H1 (cell line): ENCODE data around the gene SMURF2. TPM values are rescaled to one million over a fixed set of nuclear protein-coding genes. Genes with fewer than 3 reads are reported as not detected.

Experiments used
- ASH2L ChIP-seq: fragments of 200-600, 300-600 bp; sonication (generic); IDR thresholded peaks from one replicate; pipeline ENCODE4 v1.7.1; 2017; ENCODE audit warnings: low read length
- BACH1 ChIP-seq: IDR thresholded peaks from 2 replicates; pipeline ENCODE4 v1.6.1; 2012; ENCODE audit warnings: low read length, improper control_type of control experiment
- CBX8 ChIP-seq: fragments of 300-800, 300-1000 bp; sonication (generic); IDR thresholded peaks from 2 replicates; pipeline ENCODE4 v1.7.1; 2016; ENCODE audit warnings: low read depth, low read length, borderline replicate concordance
- CHD7 ChIP-seq: fragments of 300-600 bp; sonication (generic); IDR thresholded peaks from 2 replicates; pipeline ENCODE4 v1.7.1; 2012; ENCODE audit warnings: low read length, moderate library complexity, mild to moderate bottlenecking, inconsistent platforms; ENCODE audit not compliant: insufficient replicate concordance
- GABPA ChIP-seq: IDR thresholded peaks from 2 replicates; pipeline ENCODE4 v1.6.1; 2011; ENCODE audit warnings: mild to moderate bottlenecking, low read length, moderate library complexity, borderline replicate concordance; ENCODE audit not compliant: insufficient read depth
- MAX ChIP-seq: IDR thresholded peaks from 2 replicates; pipeline ENCODE4 v1.6.1; 2012; ENCODE audit warnings: inconsistent platforms
- RBBP5 ChIP-seq: IDR thresholded peaks from 2 replicates; pipeline ENCODE4 v1.7.1; 2012; ENCODE audit warnings: low read depth, mild to moderate bottlenecking, inconsistent platforms, low read length, moderate library complexity, borderline replicate concordance
- SIN3A ChIP-seq, 2 experiments: IDR thresholded peaks in 1 of 2; conservative IDR thresholded peaks in 1 of 2; 2 replicates each; pipeline ENCODE4 v1.6.1; 2011 to 2012; ENCODE audit warnings: low read length in 2 of 2, improper control_type of control experiment in 1 of 2, low read depth in 1 of 2, mild to moderate bottlenecking in 1 of 2
- TAF7 ChIP-seq: optimal IDR thresholded peaks from 2 replicates; pipeline ENCODE3; 2011; ENCODE audit warnings: low read depth, mild to moderate bottlenecking, inconsistent platforms, low read length, moderate library complexity, borderline replicate concordance
- polyA plus RNA-seq, 7 experiments: library from polyadenylated mRNA; depleted of rRNA in 3 of 7; stranded (reverse) in 5 of 7; unstranded in 2 of 7; fragments of >200 nt in 5 of 7; fragments of 200-250 nt in 2 of 7; gene quantifications; 1 replicate in 5 of 7; 2 replicates in 1 of 7; 4 replicates in 1 of 7; pipeline versions ENCODE4 v1.2.1 to v1.2.3, GENCODE V29; 2011 to 2013; ENCODE audit warnings: missing spikeins in 2 of 7, mixed read lengths in 2 of 7
- total RNA-seq: library from RNA; stranded (reverse); fragmentation: NEBNext Ultra II Directional; extraction: Animal tissue kit (Norgen Biotek cat#: 25700); gene quantifications from 2 replicates; pipeline ENCODE4 v1.2.1, GENCODE V29; 2021

The SMURF2 gene
- total and polyA plus RNA-seq, 2 of the 8 experiments (the other 6 are each of a cell fraction or from before 2014, with no cell fraction given): 7.2 to 29.2 TPM

- TF ChIP-seq CHD7 (no peak), TAF7 (no peak), MAX (peak; percentile 93), ASH2L (peak; percentile 38), CBX8 (no peak), SIN3A (conservative IDR thresholded peaks at IDR 0.05 in 1 of 2, IDR thresholded peaks at IDR 0.05 in 1 of 2; ENCODE audit: low read depth in 1 of 2, low read length in 2 of 2) (0 out of 4 replicates have a peak, but pooled peaks of 1 of the 2 experiments have one; percentile 28), GABPA (no peak), RBBP5 (no peak; the same call in 1 of the 2 replicates), BACH1 (no peak)
These were observed 764 bp upstream of the SMURF2 start (continued) for GRCh38 chr17:64662774-64663367.
